ENCODE results near the gene PACS2.

Gene PACS2

DNA sequence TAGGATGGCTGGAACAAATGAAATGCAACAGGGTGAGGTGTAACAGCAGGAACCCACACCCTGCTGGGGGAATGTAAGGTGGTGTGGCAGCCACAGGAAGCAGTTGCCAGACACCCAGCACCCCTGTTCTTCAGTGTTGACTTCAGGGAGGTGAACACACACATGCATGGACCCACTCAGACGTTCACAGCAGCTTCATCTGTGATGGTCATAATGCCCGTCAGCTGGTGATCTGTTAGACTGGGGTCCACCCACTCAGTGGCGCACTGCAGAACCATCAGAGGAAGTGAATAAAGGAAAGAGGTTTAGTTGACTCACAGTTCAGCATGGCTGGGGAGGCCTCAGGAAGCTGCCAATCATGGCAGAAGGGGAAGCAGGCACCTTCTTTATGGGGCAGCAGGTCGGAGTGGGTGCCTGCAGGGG lies 61.1 kb downstream of the PACS2 start:
- no peak for DNase-seq

DNA sequence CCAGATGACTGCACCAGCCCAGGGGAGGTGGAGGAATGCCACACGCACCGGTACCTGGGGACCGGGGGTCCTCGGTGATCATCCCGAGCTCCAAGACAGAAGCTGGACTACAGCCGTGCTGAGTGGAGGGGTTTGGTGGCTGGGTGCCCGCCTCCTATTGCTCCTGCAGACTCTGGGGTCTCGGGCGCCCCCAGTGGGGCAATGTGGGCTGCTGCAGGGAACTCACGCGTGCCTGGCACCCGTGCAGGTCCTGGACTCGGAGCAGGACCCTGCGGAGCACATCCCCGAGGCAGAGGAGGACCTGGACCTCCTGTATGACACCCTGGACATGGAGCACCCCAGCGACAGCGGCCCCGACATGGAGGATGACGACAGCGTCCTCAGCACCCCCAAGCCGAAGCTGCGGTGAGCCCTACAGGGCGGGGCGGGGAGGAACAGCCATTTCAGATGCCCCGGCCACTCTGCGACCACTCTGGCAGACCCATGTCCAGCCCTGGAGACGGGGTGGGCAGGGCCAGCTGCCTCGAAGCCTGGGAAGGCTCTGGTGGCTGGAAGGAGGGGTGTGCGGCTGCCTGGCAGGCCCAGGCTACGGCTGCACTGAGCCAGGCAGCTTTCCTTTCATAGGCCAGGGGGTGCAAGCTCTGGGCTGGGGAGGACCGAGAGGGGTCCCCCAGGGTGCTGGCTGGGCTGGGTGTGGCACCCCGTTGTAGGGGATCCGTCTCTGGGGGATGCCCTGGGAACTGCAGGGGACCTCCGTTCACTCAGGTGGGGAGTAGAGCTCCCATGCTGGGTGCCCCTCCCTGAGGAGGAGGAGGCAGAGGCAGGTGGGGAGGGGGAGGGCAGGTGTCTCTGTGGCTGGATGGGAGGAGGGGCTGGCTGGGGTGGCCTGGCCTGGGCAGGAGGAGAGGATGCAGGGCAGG lies 62.2 kb downstream of the PACS2 start:
- no peak for DNase-seq

DNA sequence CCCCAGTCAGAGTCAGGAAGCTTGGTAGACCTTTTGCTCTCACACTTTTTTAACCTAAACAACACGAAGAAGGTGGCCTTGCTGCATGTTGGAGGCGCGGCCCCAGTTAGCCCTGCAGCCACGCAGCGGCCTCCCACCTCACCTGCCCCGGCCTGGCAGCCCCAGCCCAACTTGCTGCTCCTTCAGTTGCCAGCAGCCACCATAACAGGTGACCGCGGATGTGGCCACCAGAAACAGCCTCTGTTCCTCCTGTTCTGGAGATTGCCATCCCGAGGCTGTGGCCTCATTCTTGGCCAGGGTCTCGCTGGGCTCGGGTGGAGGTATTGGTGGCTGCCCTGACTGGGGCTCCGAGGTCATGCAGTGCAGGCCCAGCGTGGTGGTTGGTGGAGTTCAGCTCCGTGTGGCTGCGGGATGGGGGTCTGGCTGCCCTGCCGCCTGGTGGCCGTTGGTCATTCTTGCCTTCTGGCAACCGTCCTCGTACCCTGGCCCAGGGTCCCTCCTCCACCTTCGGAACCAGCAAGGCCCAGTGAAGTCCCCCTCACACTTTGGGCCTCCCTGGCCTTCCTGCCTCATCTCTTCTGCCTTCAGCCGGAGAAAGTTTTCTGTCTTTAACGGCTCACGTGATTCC lies 63.1 kb downstream of the PACS2 start:
- DNase-seq, result no peak

DNA sequence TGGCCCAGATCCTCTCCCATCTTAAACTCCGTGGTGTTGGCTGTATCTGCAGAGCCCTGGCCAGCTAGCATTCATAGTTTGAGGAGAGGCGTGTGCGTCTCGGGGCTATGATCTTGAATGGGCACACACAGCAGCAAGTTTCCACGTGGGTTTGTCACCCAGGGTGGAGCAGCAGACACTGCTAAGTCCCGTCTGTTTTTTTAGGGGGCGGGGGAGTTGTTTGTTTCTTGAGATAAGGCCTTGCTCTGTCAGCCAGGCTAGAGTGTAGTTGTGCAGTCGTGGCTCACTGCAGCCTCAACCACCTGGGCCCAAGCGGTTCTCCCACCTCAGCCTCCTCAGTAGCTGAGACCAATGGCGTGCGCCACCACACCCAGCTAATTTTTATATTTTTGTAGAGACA lies 63.7 kb downstream of the PACS2 start:
- DNase-seq, result no peak

DNA sequence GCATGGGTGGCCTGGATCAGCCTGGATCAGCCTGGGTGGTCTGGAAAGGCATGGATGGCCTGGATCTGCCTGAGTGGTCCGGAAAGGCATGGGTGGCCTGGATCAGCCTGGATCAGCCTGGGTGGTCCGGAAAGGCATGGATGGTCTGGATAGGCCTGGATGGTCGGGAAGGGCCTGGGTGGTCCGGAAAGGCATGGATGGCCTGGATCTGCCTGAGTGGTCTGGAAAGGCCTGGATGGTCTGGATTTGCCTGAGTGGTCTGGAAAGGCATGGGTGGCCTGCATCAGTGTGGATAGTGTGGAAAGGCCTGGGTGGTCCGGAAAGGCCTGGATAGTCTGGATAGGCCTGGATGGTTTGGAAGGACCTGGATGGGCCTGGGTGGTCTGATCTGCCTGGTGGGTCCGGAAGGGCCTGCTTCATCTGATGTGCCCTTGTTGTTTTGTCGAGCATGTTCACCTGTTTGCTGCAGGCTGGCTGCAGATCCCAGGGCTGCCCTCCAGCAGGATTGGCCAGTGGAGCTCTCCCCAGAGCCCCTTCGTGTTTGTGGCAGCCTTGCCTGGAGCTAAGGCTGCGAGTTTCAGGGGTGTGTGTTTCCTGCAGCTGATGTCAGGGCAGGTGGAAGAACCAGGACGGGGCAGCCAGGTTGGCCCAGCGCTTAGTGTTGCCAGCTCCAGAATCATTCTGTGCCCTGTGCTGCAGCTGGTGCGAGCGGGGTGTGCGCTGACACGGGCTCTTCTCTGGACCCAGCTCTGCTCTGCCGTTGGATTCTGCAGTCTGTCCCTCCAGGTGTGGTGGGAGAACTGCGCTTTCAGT lies 64.5 kb downstream of the PACS2 start:
- DNase-seq, result no peak

DNA sequence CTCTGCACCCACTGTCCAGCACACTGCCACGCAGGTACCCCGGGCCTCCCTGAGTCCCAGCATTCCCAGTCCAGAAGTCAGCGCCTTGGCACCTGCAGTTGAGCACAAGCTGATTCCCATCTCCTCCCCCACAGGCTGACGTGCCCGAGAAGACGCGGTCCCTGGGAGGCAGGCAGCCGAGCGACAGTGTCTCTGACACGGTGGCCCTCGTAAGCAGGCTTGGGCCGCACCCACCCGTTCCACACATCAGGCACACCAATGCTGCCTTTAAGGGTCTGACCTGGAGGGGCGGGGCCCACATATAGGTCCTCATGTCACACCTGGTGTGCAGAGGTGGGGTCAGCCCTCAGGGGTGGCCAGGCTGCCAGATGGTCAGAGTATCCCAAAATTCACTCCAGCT lies 65.4 kb downstream of the PACS2 start:
- no peak for DNase-seq

DNA sequence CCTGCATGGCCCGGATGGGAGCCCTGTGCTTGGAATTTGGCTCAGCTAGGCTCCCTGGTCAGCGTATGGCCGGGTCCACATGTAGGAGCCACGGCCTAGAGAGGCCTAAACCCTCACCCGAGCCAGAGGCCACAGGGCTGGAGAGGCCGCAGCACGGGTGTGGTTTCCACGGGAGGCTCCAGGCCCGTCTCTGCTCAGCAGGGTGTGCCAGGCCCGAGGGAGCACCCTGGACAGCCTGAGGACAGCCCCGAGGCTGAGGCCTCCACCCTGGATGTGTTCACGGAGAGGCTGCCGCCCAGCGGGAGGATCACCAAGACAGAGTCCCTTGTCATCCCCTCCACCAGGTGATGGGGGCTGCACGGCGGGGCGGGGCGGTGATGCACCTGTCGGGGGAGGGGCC lies 66.2 kb downstream of the PACS2 start:
- no peak for DNase-seq

DNA sequence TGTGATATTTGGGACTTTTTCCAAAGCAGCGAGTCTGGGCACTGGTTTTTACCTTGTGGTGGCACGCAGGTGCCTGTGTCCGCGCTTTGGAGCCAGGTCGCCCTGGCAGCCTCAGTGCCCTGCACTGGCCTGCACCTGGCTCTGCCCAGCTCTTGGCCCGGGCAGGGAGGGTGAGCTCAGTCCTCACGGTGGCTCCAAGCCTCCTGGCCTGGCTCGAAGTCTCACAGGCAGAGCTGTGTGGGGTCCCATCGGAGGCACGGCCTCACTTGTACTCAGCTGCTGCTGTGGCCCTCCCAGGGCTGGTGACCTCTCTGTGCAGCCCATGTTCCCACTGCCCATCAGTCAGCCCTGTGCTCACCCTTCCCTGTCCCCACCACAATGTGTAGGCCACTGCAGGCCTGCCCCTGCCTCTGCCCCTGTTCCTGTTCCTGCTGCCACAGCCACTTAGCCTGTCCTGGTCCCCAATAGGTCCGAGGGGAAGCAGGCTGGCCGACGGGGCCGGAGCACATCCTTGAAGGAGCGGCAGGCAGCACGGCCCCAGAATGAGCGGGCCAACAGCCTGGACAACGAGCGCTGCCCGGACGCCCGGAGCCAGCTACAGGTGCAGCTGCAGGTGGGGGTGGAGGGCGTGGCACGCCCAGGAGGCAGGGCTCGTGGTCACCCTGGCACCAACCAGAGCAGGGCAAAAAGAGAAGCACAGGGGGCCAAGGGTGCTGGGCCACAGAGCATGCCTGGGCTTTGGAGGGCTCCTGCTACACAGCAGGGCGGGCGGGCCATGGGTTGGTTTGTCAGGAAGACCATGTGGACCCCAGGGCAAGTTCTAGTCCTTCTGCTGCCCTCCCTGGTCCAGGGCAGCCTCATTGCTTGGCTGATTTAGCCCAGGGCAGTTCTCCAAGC lies 67.1 kb downstream of the PACS2 start:
- DNase-seq, result no peak

DNA sequence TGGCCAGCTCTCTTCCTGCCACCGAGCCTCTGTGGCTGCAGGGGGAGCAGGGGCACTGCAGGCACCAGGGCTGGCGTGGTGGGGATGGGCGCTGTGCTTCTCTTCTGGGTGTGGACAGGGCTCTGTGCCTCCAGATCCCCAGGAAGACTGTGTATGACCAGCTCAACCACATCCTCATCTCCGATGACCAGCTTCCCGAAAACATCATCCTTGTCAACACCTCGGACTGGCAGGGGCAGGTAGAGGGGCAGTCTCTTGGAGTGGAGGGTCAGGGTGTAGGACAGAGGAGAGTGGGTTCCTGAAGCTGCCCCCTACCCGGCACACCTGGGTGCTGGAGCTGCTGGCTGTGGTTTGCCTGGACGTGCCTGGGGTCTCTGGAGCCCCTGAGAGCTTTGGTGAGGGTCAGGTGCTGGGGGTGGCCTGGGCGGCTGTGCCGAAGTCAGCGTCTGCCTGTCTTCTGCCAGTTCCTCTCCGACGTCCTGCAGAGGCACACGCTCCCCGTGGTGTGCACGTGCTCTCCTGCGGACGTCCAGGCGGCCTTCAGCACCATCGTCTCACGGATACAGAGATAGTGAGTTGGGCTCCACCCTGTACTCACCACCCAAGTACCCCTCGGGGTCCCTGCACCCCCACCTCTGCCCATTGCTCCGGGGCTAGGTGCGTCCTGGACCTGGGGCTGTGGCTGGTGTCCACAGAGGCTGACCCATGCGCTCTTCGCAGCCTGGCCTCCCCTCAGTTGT lies 68.0 kb downstream of the PACS2 start:
- no peak for DNase-seq

DNA sequence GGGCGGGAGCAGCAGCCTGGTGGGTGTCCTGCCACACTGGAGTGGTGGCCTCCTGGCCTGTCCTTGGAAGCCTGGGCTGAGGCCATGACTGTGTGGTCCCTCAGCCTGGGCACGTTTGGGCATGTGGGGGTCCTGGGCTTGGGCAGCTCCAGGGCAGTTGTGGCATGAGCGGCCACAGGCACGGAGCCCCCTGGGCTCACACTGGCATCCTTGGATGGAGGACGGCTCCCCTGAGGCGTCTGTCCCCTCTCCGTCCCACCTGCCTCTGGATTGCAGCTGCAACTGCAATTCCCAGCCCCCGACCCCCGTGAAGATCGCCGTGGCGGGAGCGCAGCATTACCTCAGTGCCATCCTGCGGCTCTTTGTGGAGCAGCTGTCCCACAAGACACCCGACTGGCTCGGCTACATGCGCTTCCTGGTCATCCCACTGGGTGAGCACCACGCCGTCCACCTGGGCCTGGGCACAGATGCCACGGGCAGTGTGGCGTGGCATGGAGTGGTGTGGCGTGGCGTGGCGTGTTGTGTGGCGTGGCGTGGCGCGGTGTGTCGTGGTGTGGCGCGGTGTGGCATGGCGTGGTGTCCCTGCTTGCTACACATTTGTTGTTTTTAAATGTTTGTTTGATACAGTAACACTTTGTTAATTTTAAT lies 68.7 kb downstream of the PACS2 start:
- no peak for DNase-seq

DNA sequence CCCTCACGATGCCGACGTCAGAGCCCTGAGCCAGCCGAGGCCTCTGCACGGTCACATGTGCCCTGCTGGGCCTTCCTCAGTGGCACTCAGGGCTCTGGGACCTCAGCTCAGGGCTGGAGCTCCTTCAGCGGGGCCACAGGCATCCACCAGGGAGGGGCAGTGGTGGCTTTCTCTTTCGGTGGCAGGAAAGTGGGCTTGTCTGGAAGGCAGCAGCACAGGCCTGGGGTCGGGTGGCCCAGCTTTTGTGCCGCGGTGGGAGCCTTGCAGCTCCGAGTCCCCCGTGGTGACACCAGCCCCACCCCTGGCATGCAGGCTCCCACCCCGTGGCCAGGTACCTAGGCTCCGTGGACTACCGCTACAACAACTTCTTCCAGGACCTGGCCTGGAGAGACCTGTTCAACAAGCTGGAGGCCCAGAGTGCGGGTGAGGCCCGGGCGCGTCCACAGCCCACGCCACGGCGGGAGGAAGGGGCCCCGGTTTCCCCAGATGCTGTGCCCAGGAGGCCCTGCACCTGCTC lies 69.6 kb downstream of the PACS2 start:
- DNase-seq, result no peak

DNA sequence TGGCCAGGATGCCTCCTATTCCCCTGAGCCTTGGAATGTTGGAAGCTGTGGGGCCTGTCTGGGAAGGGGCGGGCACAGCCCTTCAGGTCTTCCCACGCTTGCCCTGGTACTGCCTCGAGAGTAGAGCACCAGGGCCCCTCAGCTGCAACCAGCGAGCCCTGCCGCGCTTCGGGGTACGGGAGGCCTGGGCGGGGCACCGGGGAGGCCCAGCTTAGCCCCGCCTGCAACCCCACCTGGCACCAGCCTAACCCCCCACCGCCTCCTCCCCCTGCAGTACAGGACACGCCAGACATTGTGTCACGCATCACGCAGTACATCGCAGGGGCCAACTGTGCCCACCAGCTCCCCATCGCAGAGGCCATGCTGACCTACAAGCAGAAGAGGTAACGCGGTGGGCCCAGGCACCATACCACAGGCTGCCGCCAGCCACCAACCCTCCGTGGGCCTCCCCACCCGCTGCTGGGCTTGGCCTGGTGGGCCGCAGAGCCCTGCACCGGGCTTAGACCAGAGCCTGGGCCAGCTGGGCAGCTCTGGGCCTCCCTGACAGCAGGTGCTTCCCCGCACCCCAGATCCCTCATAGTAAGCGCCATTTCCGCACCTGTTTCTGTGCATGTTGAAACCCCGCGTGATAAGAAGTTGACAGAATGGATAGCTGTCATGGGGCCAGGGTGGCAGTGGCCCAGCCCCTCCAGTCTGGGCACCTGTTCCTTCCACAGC lies 70.2 kb downstream of the PACS2 start:
- no peak for DNase-seq

DNA sequence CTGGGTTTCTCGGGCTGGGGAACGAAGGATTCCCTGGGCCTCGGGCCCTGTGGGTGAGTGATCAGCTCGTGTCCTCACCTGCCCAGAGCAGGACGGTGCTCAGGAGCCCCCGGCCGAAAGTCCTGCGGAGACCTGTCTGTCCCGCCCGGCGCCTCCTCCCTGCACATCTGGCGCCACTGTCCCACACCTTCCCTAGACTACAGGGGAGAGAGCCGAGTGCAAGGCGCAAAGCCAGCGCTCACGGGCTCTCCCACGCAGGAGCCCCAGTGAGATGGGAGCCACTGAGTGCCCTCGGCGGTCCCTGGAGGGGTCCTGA lies 70.7 kb downstream of the PACS2 start:
- DNase-seq, result no peak

DNA sequence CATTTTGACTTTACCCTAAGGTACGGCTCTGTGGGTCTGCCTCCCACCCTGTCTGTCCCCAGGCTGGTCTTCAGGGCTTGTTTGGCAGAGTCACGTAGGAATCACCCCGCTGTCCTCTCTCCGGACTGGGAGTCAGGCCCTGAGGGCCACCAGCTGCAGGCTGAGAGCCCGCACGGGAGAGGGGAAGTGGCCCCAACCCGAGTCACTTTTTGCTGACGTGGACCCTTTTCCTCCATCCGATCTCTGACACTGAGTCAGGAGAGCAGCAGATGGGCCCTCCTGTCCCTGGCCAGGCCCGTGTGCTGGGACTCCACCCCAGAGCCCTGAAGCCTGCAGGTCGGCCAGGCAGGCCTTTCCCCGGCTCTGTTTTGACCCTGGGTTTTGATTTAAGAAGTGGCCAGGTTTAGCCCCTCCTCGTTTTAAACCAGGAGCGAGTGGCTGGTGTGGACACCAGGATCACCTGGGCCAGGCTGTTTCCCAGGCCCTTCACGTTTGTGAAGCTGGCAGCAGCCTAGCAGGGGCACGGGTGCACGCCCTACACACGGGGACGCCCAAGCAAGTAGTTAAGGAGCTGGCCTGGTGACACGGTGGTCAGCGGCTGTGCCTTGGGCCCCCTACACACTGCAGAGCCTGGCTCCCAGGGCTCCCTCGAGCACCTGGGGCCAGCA lies 71.3 kb downstream of the PACS2 start:
- DNase-seq, result no peak

DNA sequence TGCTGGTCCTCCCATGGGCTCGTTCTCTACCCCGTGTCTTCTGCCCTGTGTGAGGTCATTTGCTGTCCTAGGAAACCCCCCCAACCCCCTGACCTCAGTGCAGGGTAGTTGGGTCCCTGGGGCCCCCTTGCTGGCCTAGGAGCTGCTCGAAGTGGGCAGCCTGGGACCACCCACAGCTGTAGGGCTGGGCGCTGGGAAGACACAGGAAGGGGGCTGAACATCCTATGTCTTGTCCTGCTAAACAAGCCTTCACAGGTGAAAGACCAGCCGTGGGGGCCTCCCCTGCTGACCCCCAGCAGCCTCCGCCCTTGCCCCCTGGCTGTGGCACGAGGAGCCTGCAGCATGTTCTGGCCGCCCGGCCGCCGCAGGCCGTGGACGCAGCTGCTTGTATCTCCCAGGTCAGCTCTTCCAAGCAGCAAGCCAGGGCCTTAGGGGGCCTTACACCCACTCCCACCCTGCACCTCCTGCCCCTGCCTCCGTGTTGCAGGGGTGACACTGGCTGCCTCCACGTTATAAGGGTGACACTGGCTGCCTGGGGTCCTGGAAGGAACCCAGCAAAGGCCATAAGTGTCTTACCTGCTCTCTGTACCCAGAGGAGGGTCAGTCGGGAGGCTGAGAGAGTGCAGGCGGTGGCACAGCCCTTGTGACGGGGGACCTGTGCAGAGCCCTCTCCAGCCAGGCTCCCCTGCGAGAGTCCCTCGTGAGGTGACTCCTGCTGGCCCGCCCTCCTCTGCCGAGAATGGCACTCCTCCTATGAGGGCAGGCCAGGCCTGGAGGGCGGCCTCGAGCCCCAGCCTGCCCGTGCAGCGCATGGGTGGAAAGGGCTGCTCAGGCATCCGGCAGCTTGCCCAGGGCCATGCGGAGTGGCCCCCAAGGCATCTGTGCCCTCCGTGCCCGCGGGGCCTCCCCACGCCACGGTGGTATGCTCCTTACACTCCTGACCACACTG lies 72.3 kb downstream of the PACS2 start:
- DNase-seq, result no peak

DNA sequence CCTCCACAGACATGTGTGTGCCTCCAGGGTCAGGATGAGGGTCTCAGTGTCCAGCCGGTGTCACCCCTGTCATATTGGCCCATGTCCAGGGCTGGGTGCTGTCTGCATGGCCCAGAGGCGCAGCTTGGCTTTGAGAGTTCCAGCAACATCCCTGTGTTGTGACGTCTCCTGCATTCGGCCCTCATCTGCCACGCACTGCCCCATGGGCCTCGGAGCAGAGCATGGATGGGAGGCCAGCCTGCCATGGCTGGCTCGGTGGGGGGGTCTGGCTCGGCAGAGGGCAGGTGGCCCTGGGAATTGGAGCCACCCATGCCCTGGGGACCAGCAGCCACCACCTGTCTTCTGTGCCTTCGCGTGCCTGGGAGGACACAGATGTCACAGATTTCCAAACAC lies 73.0 kb downstream of the PACS2 start:
- no peak for DNase-seq

DNA sequence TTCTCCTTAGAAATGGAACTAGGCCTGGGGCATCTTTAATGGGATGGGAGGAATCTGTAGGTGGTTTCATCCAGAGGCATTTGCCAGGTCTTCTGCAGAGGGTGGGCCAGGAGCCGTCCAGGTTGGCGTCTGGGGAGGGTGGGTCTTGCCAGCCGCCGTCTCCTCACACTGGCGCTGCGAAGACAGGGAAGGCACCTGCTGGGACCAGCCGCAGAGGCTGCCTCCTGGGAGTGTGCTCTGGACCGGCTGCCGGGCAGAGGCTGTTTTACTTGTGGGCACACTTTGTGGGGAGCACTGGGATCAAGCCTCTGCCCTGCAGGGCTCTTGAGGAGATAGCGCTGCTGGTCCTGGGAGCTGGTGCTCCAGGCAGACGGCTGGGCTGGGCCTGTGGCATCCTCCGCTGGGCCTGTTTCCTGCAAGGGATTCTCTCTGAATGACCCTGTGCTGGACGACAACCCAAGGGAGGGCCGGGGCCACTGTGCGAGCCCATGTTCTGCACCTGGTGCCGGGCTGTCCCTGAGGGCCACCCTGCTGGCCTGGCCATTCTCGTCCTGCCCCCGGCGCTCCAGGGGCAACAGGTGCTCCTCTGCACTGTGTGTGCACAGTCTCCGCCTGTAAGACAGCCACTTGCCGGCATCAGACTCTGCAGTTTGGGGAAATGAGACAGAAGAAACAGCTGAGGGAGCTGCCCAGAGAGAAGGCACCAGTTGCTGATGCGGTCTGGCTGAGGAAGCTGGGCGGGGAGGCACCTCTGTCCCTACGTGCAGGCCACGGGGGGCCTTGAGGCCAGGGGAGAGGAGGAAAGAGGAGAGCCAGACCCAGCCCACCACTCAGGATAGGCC lies 73.8 kb downstream of the PACS2 start:
- DNase-seq, result no peak

DNA sequence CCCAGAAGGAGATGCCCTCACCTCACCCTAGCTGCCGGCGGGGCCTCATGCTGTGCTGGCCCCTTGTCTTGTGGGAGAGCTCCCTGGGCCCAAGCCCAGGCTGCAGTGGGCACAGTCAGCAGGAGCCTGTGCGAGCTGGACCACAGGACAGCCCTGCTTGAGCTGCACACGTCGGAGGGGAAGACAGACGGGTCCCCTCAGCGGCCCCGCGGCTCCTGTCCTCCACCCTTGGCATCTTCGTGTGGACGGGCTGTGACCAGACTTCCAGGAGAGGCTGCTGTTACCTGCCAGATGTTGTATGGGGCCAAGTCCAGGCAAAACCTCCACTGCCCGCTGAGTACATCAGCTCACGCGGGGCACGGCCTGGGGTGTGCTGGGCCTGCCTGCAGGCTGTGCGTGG lies 74.4 kb downstream of the PACS2 start:
- DNase-seq, result no peak

Data from activated naive CD4-positive, alpha-beta T cell (primary cell).